ENCODE data around the gene SNX30.

GRCh38 chr9:112861155-112861554 lies 110.6 kb downstream of the SNX30 start:
- no peak for TF ChIP-seq CTCF (IDR thresholded peaks at IDR 0.05; ENCODE audit: poor library complexity)
- no peak for TF ChIP-seq EZH2 (IDR thresholded peaks at IDR 0.05; ENCODE audit: borderline replicate concordance)
- TF ChIP-seq EZH2phosphoT487 (IDR thresholded peaks at IDR 0.05; ENCODE audit: low read depth, severe bottlenecking, unreplicated experiment) = no peak

Data from hepatocyte (in vitro differentiated cells).